ENCODE measurements around the gene EN1.

DNA sequence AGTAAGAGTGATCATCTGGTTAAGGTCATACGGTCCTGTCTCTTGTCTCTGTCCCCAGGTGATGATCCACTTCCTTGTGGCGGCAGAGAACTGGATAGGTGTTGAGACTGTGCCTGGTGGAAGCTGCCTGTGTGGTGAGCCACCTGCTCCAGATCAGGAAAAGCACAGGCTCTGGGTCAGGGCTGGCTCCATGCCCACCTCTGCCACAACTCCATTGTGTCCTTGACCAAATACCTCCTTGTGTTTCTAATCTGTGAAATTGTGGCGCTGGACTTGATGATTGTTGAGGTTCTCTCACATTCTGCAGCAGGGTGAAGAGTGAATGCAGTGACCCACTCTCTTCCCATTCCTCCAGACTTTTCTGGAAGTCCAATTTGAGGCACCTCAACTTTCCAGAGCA lies 45.7 kb upstream of the EN1 start:
- TF ChIP-seq, protein P1, sequence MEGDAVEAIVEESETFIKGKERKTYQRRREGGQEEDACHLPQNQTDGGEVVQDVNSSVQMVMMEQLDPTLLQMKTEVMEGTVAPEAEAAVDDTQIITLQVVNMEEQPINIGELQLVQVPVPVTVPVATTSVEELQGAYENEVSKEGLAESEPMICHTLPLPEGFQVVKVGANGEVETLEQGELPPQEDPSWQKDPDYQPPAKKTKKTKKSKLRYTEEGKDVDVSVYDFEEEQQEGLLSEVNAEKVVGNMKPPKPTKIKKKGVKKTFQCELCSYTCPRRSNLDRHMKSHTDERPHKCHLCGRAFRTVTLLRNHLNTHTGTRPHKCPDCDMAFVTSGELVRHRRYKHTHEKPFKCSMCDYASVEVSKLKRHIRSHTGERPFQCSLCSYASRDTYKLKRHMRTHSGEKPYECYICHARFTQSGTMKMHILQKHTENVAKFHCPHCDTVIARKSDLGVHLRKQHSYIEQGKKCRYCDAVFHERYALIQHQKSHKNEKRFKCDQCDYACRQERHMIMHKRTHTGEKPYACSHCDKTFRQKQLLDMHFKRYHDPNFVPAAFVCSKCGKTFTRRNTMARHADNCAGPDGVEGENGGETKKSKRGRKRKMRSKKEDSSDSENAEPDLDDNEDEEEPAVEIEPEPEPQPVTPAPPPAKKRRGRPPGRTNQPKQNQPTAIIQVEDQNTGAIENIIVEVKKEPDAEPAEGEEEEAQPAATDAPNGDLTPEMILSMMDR (IDR thresholded peaks at IDR 0.05): no peak
- TF ChIP-seq POLR2A (IDR thresholded peaks at IDR 0.05): no peak

Measured in testis (tissue), 2 donors.